ENCODE measurements around the gene SYTL2. TPM values are rescaled to one million over a fixed set of nuclear protein-coding genes. Genes with fewer than 3 reads are reported as not detected.
A peak's percentile ranks its signal among the peaks of the same experiment; 100 is the strongest.
"Not testable (repeated sequence)": the region's sequence is repeated elsewhere in the genome, so short reads cannot be mapped to it uniquely, and the experiment has no call there.

Gene SYTL2
- total RNA-seq, 1 donor: 19.9 TPM

GRCh38 chr11:85779956-85780640 is 30.8 kb downstream of the SYTL2 start:
- peaks cover 2% of the 10 kb centered on the region for H3K9me3 ChIP-seq (ENCODE audit: low read depth, low read length)
- DNase-seq (ENCODE audit: insufficient read length, low spot score, missing footprints): peak; percentile 37
- no peak overlapping the region for H3K4me3 ChIP-seq (ENCODE audit: insufficient read depth, low read length)
- no peaks in the 10 kb centered on the region for H3K79me2 ChIP-seq (ENCODE audit: insufficient read depth, low read length)
- H3K4me2 ChIP-seq (ENCODE audit: insufficient read depth, low read length): no peak overlapping the region
- H3K27ac ChIP-seq (ENCODE audit: low read depth, low read length): no peak overlapping the region
- TF ChIP-seq CTCF (IDR thresholded peaks at IDR 0.05; ENCODE audit: extremely low read depth, low read depth, low read length): no peak
- H3K4me1 ChIP-seq (ENCODE audit: insufficient read depth, low read length): peaks cover 3% of the 10 kb centered on the region
- no peak overlapping the region for H2AFZ ChIP-seq (ENCODE audit: low read length)
- no peaks in the 10 kb centered on the region for H3K27me3 ChIP-seq (ENCODE audit: insufficient read depth, low read length)
- no peaks in the 10 kb centered on the region for H4K20me1 ChIP-seq (ENCODE audit: insufficient read depth, low read length)
- H3K36me3 ChIP-seq (ENCODE audit: insufficient read depth, low read length): no peaks in the 10 kb centered on the region

GRCh38 chr11:85777603-85777972 is 33.4 kb downstream of the SYTL2 start:
- H3K27ac ChIP-seq (ENCODE audit: low read depth, low read length); H3K36me3 ChIP-seq (ENCODE audit: insufficient read depth, low read length); H3K4me2 ChIP-seq (ENCODE audit: insufficient read depth, low read length); H3K27me3 ChIP-seq (ENCODE audit: insufficient read depth, low read length); H2AFZ ChIP-seq (ENCODE audit: low read length); H3K4me1 ChIP-seq (ENCODE audit: insufficient read depth, low read length); H3K4me3 ChIP-seq (ENCODE audit: insufficient read depth, low read length); H4K20me1 ChIP-seq (ENCODE audit: insufficient read depth, low read length); DNase-seq (ENCODE audit: insufficient read length, low spot score, missing footprints); H3K9me3 ChIP-seq (ENCODE audit: low read depth, low read length); H3K79me2 ChIP-seq (ENCODE audit: insufficient read depth, low read length): not testable (repeated sequence)

- no peak for TF ChIP-seq CTCF (IDR thresholded peaks at IDR 0.05; ENCODE audit: extremely low read depth, low read depth, low read length)
- H3K36me3 ChIP-seq (ENCODE audit: insufficient read depth, low read length): no peaks in the 10 kb centered on the region
- H3K27me3 ChIP-seq (ENCODE audit: insufficient read depth, low read length): no peaks in the 10 kb centered on the region
- no peaks in the 10 kb centered on the region for H3K9me3 ChIP-seq (ENCODE audit: low read depth, low read length)
- no peaks in the 10 kb centered on the region for H4K20me1 ChIP-seq (ENCODE audit: insufficient read depth, low read length)
- H3K79me2 ChIP-seq (ENCODE audit: insufficient read depth, low read length): no peaks in the 10 kb centered on the region
- H3K4me3 ChIP-seq (ENCODE audit: insufficient read depth, low read length): no peak overlapping the region
- no peak overlapping the region for H2AFZ ChIP-seq (ENCODE audit: low read length)
- no peak for DNase-seq (ENCODE audit: insufficient read length, low spot score, missing footprints)
- H3K4me2 ChIP-seq (ENCODE audit: insufficient read depth, low read length): no peak overlapping the region
- H3K4me1 ChIP-seq (ENCODE audit: insufficient read depth, low read length): peaks cover 3% of the 10 kb centered on the region
- H3K27ac ChIP-seq (ENCODE audit: low read depth, low read length): no peak overlapping the region
Observed at GRCh38 chr11:85776951-85777602, 33.9 kb downstream of the SYTL2 start.

- H3K4me3 ChIP-seq (ENCODE audit: insufficient read depth, low read length): no peak overlapping the region
- TF ChIP-seq CTCF (IDR thresholded peaks at IDR 0.05; ENCODE audit: extremely low read depth, low read depth, low read length): no peak
- no peaks in the 10 kb centered on the region for H3K36me3 ChIP-seq (ENCODE audit: insufficient read depth, low read length)
- H3K4me2 ChIP-seq (ENCODE audit: insufficient read depth, low read length): no peak overlapping the region
- no peaks in the 10 kb centered on the region for H3K9me3 ChIP-seq (ENCODE audit: low read depth, low read length)
- H3K27me3 ChIP-seq (ENCODE audit: insufficient read depth, low read length): no peaks in the 10 kb centered on the region
- no peaks in the 10 kb centered on the region for H4K20me1 ChIP-seq (ENCODE audit: insufficient read depth, low read length)
- no peak overlapping the region for H2AFZ ChIP-seq (ENCODE audit: low read length)
- DNase-seq (ENCODE audit: insufficient read length, low spot score, missing footprints): no peak
- no peak overlapping the region for H3K27ac ChIP-seq (ENCODE audit: low read depth, low read length)
- no peaks in the 10 kb centered on the region for H3K79me2 ChIP-seq (ENCODE audit: insufficient read depth, low read length)
- H3K4me1 ChIP-seq (ENCODE audit: insufficient read depth, low read length): no peaks in the 10 kb centered on the region
Observed at GRCh38 chr11:85774256-85775101, 36.5 kb downstream of the SYTL2 start.
